HepG2 (cell line): Measurements from ENCODE around the gene BCL7A. TPM values are rescaled to one million over a fixed set of nuclear protein-coding genes. Genes with fewer than 3 reads are reported as not detected.
A peak's percentile ranks its signal among the peaks of the same experiment; 100 is the strongest.

Source experiments
- ATAC-seq: fragments of 200-7000 bp; cut with Tn5 transposase; 3 replicates; pipeline ENCODE4 v1.9.1; 2020; ENCODE audit warnings: mild to moderate bottlenecking, moderate library complexity
- BruUV-seq: library from RNA; stranded (reverse); fragments of 400-500 nt; replicated peaks from 2 replicates; lab custom pipeline; 2021; lab: Mats Ljungman, UMichigan
- CTCF ChIA-PET: fragments of 300-600 bp; formaldehyde crosslinking; extraction: SDS; loops from one replicate; lab custom pipeline; 2021; ENCODE audit warnings: low total read pairs, inconsistent platforms, low intra/inter-chr PET ratio; lab: Yijun Ruan, JAX
- POLR2A ChIA-PET: fragments of 350-600 bp; sonication (Branson Sonifier 250); formaldehyde crosslinking; loops from one replicate; lab custom pipeline; 2020; ENCODE audit warnings: antibody characterized with exemption, inconsistent platforms; lab: Yijun Ruan, JAX
- DNase-seq: peaks from one replicate; pipeline ENCODE4 v3.0.0-alpha.2; 2015; ENCODE audit warnings: low spot score
- FAIRE-seq: peaks from 3 replicates; lab custom pipeline; 2011; peaks lifted over from hg19 to GRCh38; lab: Jason Lieb, UNC
- H2AFZ ChIP-seq: one replicate; pipeline ENCODE4 v1.6.1; 2011; ENCODE audit warnings: low read length, inconsistent platforms
- H3K27ac ChIP-seq: fragments of 300-600 bp; 3 replicates; pipeline ENCODE4 v1.8.0; 2011; ENCODE audit warnings: mixed run types, mild to moderate bottlenecking, mixed read lengths, low read length, inconsistent platforms; ENCODE audit not compliant: insufficient read depth; ENCODE audit errors: extremely low read length
- H3K27me3 ChIP-seq, 2 experiments: fragments of 200-600 bp in 1 of 2; 2 replicates in 1 of 2; 3 replicates in 1 of 2; pipeline versions ENCODE4 v1.6.0 to v1.8.0; 2011; ENCODE audit warnings: low read length in 2 of 2, mild to moderate bottlenecking in 2 of 2, moderate library complexity in 2 of 2, inconsistent platforms in 1 of 2; ENCODE audit not compliant: insufficient read depth in 2 of 2, control insufficient read depth in 1 of 2
- H3K36me3 ChIP-seq, 2 experiments: fragments of 200-600 bp in 1 of 2; replicated peaks in 1 of 2; 2 replicates in 1 of 2; 3 replicates in 1 of 2; pipeline versions ENCODE4 v1.5.1 to v1.8.0; 2011; ENCODE audit warnings: low read length in 2 of 2, inconsistent platforms in 1 of 2; ENCODE audit not compliant: insufficient read depth in 2 of 2, control insufficient read depth in 1 of 2
- H3K4me1 ChIP-seq: 2 replicates; pipeline ENCODE4 v1.5.1; 2012; ENCODE audit warnings: low read length, inconsistent platforms; ENCODE audit not compliant: insufficient read depth
- H3K4me2 ChIP-seq: 2 replicates; pipeline ENCODE4 v1.6.0; 2011; ENCODE audit warnings: low read depth, low read length, inconsistent platforms
- H3K4me3 ChIP-seq, 3 experiments: fragments of 200-600 bp in 1 of 3; sonication (generic), shearing (Covaris generic) in 1 of 3; replicated peaks in 1 of 3; 2 replicates each; pipeline ENCODE4 v1.5.1; 2011 to 2016; ENCODE audit warnings: low read length in 3 of 3, inconsistent platforms in 2 of 3, low read depth in 2 of 3, mild to moderate bottlenecking in 2 of 3, control low read depth in 1 of 3, mixed read lengths in 1 of 3; ENCODE audit not compliant: insufficient read depth in 1 of 3
- H3K79me2 ChIP-seq: one replicate; pipeline ENCODE4 v1.6.1; 2011; ENCODE audit warnings: low read length, inconsistent platforms; ENCODE audit not compliant: insufficient read depth
- H3K9ac ChIP-seq: 2 replicates; pipeline ENCODE4 v1.6.0; 2011; ENCODE audit warnings: mild to moderate bottlenecking, low read depth, low read length, inconsistent platforms; ENCODE audit not compliant: insufficient read depth
- H3K9me3 ChIP-seq: 2 replicates; pipeline ENCODE4 v1.5.1; 2012; ENCODE audit warnings: mild to moderate bottlenecking, low read length
- H4K20me1 ChIP-seq: 2 replicates; pipeline ENCODE4 v1.6.0; 2011; ENCODE audit warnings: inconsistent platforms, mild to moderate bottlenecking, low read length, moderate library complexity; ENCODE audit not compliant: insufficient read depth
- SMAD1 ChIP-seq: sonication (generic); formaldehyde crosslinking; IDR thresholded peaks from 2 replicates; pipeline ENCODE4 v1.4.0; 2020; ENCODE audit warnings: missing genetic modification reagents, low read depth, mild to moderate bottlenecking, borderline replicate concordance
- SNRNP70 ChIP-seq: fragments of 200-400 bp; formaldehyde crosslinking; IDR thresholded peaks from 2 replicates; pipeline ENCODE4 v1.6.1; 2017; ENCODE audit warnings: mild to moderate bottlenecking, low read depth, low read length, moderate library complexity
- TEAD3 ChIP-seq: optimal IDR thresholded peaks from 2 replicates; pipeline ENCODE3; 2016; ENCODE audit warnings: borderline replicate concordance
- ZFP36L2 ChIP-seq: sonication (generic); formaldehyde crosslinking; IDR thresholded peaks from 2 replicates; pipeline ENCODE4 v1.4.0; 2020; ENCODE audit warnings: missing genetic modification reagents
- ZNF121 ChIP-seq: sonication (generic); formaldehyde crosslinking; IDR thresholded peaks from 2 replicates; pipeline ENCODE4 v1.5.0; 2020; ENCODE audit warnings: mild to moderate bottlenecking, missing genetic modification reagents
- ZNF232 ChIP-seq: sonication (generic); formaldehyde crosslinking; IDR thresholded peaks from 2 replicates; pipeline ENCODE4 v1.4.0; 2020; ENCODE audit warnings: missing genetic modification reagents, borderline replicate concordance
- ZNF569 ChIP-seq: sonication (generic); formaldehyde crosslinking; IDR thresholded peaks from 2 replicates; pipeline ENCODE4 v1.5.0; 2020; ENCODE audit warnings: mild to moderate bottlenecking, missing genetic modification reagents, moderate library complexity, borderline replicate concordance
- ZNF788 ChIP-seq: sonication (generic); formaldehyde crosslinking; IDR thresholded peaks from 2 replicates; pipeline ENCODE4 v1.5.0; 2020; ENCODE audit warnings: mild to moderate bottlenecking, missing genetic modification reagents, borderline replicate concordance
- WGBS: methylation state at CpG from one replicate; pipeline ENCODE4 v1.1.6; 2017; ENCODE audit warnings: low lambda C conversion rate; 5-methylcytosine and 5-hydroxymethylcytosine counted together
- in situ Hi-C: cut with HindIII; loops from 2 replicates; pipeline ENCODE4 v1.10.0; 2017; ENCODE audit warnings: low pct_unique_long_range_greater_than_20kb; ENCODE audit not compliant: extremely low pct_ligation_motif_present
- intact Hi-C: fragments of 100-400 bp; cut with micrococcal nuclease; formaldehyde crosslinking; loops from one replicate; pipeline ENCODE4 v1.10.0; 2022; ENCODE audit not compliant: unreplicated experiment
- polyA plus RNA-seq, 8 experiments: library from polyadenylated mRNA; depleted of rRNA in 3 of 8; stranded (reverse) in 7 of 8; unstranded in 1 of 8; fragments of >200 nt; fragmentation: Illumina TruSeq in 4 of 8; extraction: Trizol in 4 of 8; gene quantifications; 2 replicates each; pipeline versions ENCODE4 v1.2.1 to v1.2.3, GENCODE V29; 2011 to 2016; ENCODE audit warnings: low read depth in 4 of 8, missing spikeins in 1 of 8, mixed read lengths in 1 of 8; ENCODE audit not compliant: insufficient read depth in 1 of 8
- total RNA-seq, 5 experiments: library from RNA; depleted of rRNA; stranded (reverse); fragments of >200 nt; fragmentation: Illumina TruSeq; extraction: Trizol; gene quantifications; 2 replicates each; pipeline ENCODE4 v1.2.3, GENCODE V29; 2016; ENCODE audit warnings: low read depth in 1 of 5
- TF ChIP-seq, protein P1 (sequence below), 2 experiments: IDR thresholded peaks; 2 replicates each; pipeline ENCODE4 v1.6.1; 2011 to 2012; ENCODE audit warnings: low read length in 2 of 2, borderline replicate concordance in 1 of 2, low read depth in 1 of 2, mild to moderate bottlenecking in 1 of 2, moderate library complexity in 1 of 2

The BCL7A gene
- total and polyA plus RNA-seq, 2 of the 13 experiments (the other 11 are each of a cell fraction or from before 2014, with no cell fraction given), result 4.1 to 6.2 TPM

DNA sequence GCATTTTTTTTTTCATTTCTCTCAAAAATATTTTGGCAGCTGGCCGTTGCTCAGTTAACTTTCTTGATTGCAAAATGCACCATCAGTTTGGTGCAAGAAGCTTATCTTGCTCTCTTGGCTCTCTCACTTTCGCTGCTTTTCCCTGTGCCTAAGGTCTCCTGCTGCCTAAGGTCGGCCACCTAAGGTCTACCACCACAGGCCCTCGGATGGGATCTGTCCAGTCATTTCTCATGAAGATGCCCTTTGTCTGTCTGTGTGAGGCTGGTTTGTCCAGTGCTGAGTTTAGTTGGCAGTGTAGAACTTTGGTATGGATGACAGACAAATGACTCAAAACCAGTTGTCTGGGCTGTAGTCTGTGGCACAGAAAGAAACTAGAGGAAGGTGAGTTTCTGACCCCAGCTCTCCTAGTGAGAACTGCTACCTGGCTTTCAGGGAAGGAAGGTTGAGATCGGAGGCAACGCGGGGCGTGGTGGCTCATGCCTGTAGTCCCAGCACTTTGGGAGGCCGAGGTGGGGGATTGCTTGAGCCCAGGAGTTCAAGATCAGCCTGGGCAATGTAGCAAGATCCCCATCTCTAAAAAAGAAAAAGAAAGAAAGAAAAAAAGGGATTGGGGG, 59.5 kb downstream of the BCL7A start:
- Histone ChIP-seq H3K4me1 (peaks cover 58% of the 10 kb centered on the region), H3K79me2 (peaks cover 45% of the 10 kb centered on the region), H3K4me3 (peak overlapping the region in 2 of 3 experiments; percentile 8 to 19; a peak in 3 of 6 replicates)
- TF ChIP-seq ZFP36L2 (CRISPR knock-in tag) (no peak), ZNF232 (no peak), ZNF569 (CRISPR knock-in tag) (no peak), ZNF121 (CRISPR knock-in tag) (peak; percentile 90), TEAD3 (CRISPR knock-in tag) (no peak), ZNF788 (CRISPR knock-in tag) (no peak), SMAD1 (CRISPR knock-in tag) (no peak), SNRNP70 (no peak)
- TF ChIP-seq, protein P1, sequence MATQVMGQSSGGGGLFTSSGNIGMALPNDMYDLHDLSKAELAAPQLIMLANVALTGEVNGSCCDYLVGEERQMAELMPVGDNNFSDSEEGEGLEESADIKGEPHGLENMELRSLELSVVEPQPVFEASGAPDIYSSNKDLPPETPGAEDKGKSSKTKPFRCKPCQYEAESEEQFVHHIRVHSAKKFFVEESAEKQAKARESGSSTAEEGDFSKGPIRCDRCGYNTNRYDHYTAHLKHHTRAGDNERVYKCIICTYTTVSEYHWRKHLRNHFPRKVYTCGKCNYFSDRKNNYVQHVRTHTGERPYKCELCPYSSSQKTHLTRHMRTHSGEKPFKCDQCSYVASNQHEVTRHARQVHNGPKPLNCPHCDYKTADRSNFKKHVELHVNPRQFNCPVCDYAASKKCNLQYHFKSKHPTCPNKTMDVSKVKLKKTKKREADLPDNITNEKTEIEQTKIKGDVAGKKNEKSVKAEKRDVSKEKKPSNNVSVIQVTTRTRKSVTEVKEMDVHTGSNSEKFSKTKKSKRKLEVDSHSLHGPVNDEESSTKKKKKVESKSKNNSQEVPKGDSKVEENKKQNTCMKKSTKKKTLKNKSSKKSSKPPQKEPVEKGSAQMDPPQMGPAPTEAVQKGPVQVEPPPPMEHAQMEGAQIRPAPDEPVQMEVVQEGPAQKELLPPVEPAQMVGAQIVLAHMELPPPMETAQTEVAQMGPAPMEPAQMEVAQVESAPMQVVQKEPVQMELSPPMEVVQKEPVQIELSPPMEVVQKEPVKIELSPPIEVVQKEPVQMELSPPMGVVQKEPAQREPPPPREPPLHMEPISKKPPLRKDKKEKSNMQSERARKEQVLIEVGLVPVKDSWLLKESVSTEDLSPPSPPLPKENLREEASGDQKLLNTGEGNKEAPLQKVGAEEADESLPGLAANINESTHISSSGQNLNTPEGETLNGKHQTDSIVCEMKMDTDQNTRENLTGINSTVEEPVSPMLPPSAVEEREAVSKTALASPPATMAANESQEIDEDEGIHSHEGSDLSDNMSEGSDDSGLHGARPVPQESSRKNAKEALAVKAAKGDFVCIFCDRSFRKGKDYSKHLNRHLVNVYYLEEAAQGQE (IDR thresholded peaks at IDR 0.05; ENCODE audit: borderline replicate concordance in 1 of 2, low read depth in 1 of 2, low read length in 2 of 2), result no peak
- TF ChIP-seq, all 625 proteins: peak for 1
- H3K4me2 ChIP-seq, result peak overlapping the region; percentile 99
- no peak overlapping the region for H3K27ac ChIP-seq
- ATAC-seq (no peak), DNase-seq (no peak), FAIRE-seq (no peak)
- ChIA-PET POLR2A (interaction anchor here (2.9 to 3.9 kb wide), 2 partner anchors 16 to 19 kb away, joined by 9 to 27 read pairs; no protein-coding TSS in a partner anchor), CTCF (no interaction called here)
- peaks cover 17% of the 10 kb centered on the region for H4K20me1 ChIP-seq
- H3K36me3 ChIP-seq, result peaks cover 5 to 20% of the 10 kb centered on the region in 2 experiments; a peak in 4 of 5 replicates
- H2AFZ ChIP-seq, result no peak overlapping the region
- in situ Hi-C loops, result no loop called here
- H3K27me3 ChIP-seq, result no peaks in the 10 kb centered on the region
- H3K9ac ChIP-seq, result peak overlapping the region; percentile 68; the same call in 1 of the 2 replicates
- BruUV-seq, result no TSS peak
- no peaks in the 10 kb centered on the region for H3K9me3 ChIP-seq
- intact Hi-C loops, result no loop called here
- 83% methylated on average over 9 of the region's 9 CpGs for WGBS
